ENCODE data around the gene PPP1R26. TPM values are rescaled to one million over a fixed set of nuclear protein-coding genes. Genes with fewer than 3 reads are reported as not detected.
"Not testable (repeated sequence)": the region's sequence is repeated elsewhere in the genome, so short reads cannot be mapped to it uniquely, and the experiment has no call there.

Gene PPP1R26
- polyA plus RNA-seq, 1 of the 3 experiments (the other 2 are of a cell fraction): 20.1 TPM

DNA sequence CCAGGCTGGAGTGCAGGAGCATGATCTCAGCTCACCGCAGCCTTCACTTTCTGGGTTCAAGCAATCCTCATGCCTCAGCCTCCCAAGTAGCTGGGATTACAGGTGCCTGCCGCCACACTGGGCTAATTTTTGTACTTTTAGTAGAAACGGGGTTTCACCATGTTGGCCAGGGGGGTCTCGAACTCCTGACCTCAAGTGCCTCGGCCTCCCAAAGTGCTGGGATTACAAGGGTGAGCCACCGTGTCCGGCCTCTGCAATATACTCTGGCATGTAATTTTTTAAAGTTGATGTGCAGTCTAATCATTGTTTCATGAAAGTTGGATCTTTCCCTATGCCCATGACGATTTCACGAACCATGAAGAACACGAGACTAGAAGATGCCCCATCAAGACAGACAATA lies 28.6 kb upstream of the PPP1R26 start:
- no peak overlapping the region for H2AFZ ChIP-seq (ENCODE audit: low read depth)
- no peaks in the 10 kb centered on the region for H3K27me3 ChIP-seq (ENCODE audit: insufficient read depth)
- no peak overlapping the region for H3K4me3 ChIP-seq (ENCODE audit: low read depth in 2 of 2, low read length in 1 of 2)
- no peak for DNase-seq
- POLR2A ChIA-PET: interaction anchor here (0.7 kb wide), 1 partner anchor 77 kb away, joined by 3 read pairs; no protein-coding TSS in a partner anchor
- no peak overlapping the region for H3K4me2 ChIP-seq
- H3K9me3 ChIP-seq: no peaks in the 10 kb centered on the region
- H3K4me1 ChIP-seq (ENCODE audit: control insufficient read depth in 1 of 2, insufficient read depth in 2 of 2, low read depth in 1 of 2, low read length in 1 of 2): no peaks in the 10 kb centered on the region
- H3K27ac ChIP-seq (ENCODE audit: low read depth in 2 of 2, low read length in 1 of 2): no peak overlapping the region
- no peaks in the 10 kb centered on the region for H3K79me2 ChIP-seq (ENCODE audit: insufficient read depth)
- no peaks in the 10 kb centered on the region for H4K20me1 ChIP-seq (ENCODE audit: insufficient read depth)
- CTCF ChIA-PET: interaction anchor here (0.8 kb wide), 1 partner anchor 39 kb away, joined by 3 read pairs; no protein-coding TSS in a partner anchor
- no peak overlapping the region for H3K9ac ChIP-seq
- H3K36me3 ChIP-seq (replicated peaks in 1 of 2; ENCODE audit: control insufficient read depth in 1 of 2, insufficient read depth in 2 of 2, low read length in 1 of 2): no peaks in the 10 kb centered on the region
- 54% methylated on average over 10 of the region's 10 CpGs for WGBS (ENCODE audit: low lambda C conversion rate)
- no peaks in the 10 kb centered on the region for H3K9me2 ChIP-seq
- no peaks in the 10 kb centered on the region for H3F3A ChIP-seq (replicated peaks; ENCODE audit: insufficient read depth)
- no peak for TF ChIP-seq POLR2AphosphoS5 (IDR thresholded peaks at IDR 0.05; ENCODE audit: low read depth, low read length)
- no peak for TF ChIP-seq ELF1 (IDR thresholded peaks at IDR 0.05)
- TF ChIP-seq CHD2 (IDR thresholded peaks at IDR 0.05; ENCODE audit: low read length, partially characterized antibody): no peak
- TF ChIP-seq SMC3 (IDR thresholded peaks at IDR 0.05; ENCODE audit: low read depth, low read length): no peak
- TF ChIP-seq TEAD4 (IDR thresholded peaks at IDR 0.05; ENCODE audit: borderline replicate concordance, insufficient read depth): no peak
- no peak for TF ChIP-seq EP300 (IDR thresholded peaks at IDR 0.05; ENCODE audit: borderline replicate concordance in 1 of 2, low read depth in 1 of 2, low read length in 1 of 2)
- TF ChIP-seq, protein P1, sequence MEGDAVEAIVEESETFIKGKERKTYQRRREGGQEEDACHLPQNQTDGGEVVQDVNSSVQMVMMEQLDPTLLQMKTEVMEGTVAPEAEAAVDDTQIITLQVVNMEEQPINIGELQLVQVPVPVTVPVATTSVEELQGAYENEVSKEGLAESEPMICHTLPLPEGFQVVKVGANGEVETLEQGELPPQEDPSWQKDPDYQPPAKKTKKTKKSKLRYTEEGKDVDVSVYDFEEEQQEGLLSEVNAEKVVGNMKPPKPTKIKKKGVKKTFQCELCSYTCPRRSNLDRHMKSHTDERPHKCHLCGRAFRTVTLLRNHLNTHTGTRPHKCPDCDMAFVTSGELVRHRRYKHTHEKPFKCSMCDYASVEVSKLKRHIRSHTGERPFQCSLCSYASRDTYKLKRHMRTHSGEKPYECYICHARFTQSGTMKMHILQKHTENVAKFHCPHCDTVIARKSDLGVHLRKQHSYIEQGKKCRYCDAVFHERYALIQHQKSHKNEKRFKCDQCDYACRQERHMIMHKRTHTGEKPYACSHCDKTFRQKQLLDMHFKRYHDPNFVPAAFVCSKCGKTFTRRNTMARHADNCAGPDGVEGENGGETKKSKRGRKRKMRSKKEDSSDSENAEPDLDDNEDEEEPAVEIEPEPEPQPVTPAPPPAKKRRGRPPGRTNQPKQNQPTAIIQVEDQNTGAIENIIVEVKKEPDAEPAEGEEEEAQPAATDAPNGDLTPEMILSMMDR (IDR thresholded peaks at IDR 0.05): no peak
- no peak for TF ChIP-seq RAD21 (IDR thresholded peaks at IDR 0.05; ENCODE audit: low read length)
- TF ChIP-seq GATA2 (CRISPR knock-in tag; IDR thresholded peaks at IDR 0.05): no peak
- TF ChIP-seq RXRA (IDR thresholded peaks at IDR 0.05; ENCODE audit: borderline replicate concordance, low read depth): no peak
- no peak for TF ChIP-seq GABPA (IDR thresholded peaks at IDR 0.05; ENCODE audit: low read depth)
- no peak for TF ChIP-seq FOSL2 (IDR thresholded peaks at IDR 0.05; ENCODE audit: borderline replicate concordance, low read depth)
- TF ChIP-seq, protein P2, sequence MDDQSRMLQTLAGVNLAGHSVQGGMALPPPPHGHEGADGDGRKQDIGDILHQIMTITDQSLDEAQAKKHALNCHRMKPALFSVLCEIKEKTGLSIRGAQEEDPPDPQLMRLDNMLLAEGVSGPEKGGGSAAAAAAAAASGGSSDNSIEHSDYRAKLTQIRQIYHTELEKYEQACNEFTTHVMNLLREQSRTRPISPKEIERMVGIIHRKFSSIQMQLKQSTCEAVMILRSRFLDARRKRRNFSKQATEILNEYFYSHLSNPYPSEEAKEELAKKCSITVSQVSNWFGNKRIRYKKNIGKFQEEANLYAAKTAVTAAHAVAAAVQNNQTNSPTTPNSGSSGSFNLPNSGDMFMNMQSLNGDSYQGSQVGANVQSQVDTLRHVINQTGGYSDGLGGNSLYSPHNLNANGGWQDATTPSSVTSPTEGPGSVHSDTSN (IDR thresholded peaks at IDR 0.05): no peak
- no peak for TF ChIP-seq RCOR1 (IDR thresholded peaks at IDR 0.05; ENCODE audit: low read length)
- TF ChIP-seq YY1 (IDR thresholded peaks at IDR 0.05; ENCODE audit: low read depth): no peak
- no peak for TF ChIP-seq FOXJ3 (CRISPR knock-in tag; IDR thresholded peaks at IDR 0.05)
- no peak for TF ChIP-seq TAF1 (IDR thresholded peaks at IDR 0.05; ENCODE audit: borderline replicate concordance, low read depth, low read length)

DNA sequence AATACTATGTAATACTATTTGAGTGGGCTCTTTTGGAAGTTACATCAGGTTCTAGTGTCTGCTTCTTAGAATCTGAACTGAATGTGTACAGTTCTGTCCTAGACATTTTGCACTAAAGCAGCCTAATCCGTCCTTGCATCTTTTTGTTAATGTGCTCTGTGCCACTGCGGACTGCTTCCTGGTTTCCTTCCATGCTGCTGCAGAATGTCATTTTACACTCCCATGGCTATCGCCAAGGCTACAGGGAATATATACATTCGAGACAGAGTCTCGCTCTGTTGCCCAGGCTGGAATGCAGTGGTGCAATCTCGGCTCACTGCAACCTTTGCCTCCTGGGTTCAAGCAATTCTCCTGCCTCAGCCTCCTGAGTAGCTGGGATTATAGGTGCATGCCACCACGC lies 27.7 kb upstream of the PPP1R26 start:
- WGBS (ENCODE audit: low lambda C conversion rate): 61% methylated on average over 7 of the region's 7 CpGs
- H3K36me3 ChIP-seq (replicated peaks in 1 of 2; ENCODE audit: control insufficient read depth in 1 of 2, insufficient read depth in 2 of 2, low read length in 1 of 2); DNase-seq; H2AFZ ChIP-seq (ENCODE audit: low read depth); H3K27me3 ChIP-seq (ENCODE audit: insufficient read depth); H3K4me3 ChIP-seq (ENCODE audit: low read depth in 2 of 2, low read length in 1 of 2); H3K9me3 ChIP-seq; H3F3A ChIP-seq (replicated peaks; ENCODE audit: insufficient read depth); H3K79me2 ChIP-seq (ENCODE audit: insufficient read depth); H3K9me2 ChIP-seq; H3K4me2 ChIP-seq; POLR2A ChIA-PET; H3K27ac ChIP-seq (ENCODE audit: low read depth in 2 of 2, low read length in 1 of 2); H3K9ac ChIP-seq; H3K4me1 ChIP-seq (ENCODE audit: control insufficient read depth in 1 of 2, insufficient read depth in 2 of 2, low read depth in 1 of 2, low read length in 1 of 2); H4K20me1 ChIP-seq (ENCODE audit: insufficient read depth): not testable (repeated sequence)
- CTCF ChIA-PET: interaction anchor here (1.1 kb wide), 1 partner anchor 28 kb away, joined by 3 read pairs; no protein-coding TSS in a partner anchor
